ENCODE results near the gene MFAP4.

- TF ChIP-seq EZH2phosphoT487 (IDR thresholded peaks at IDR 0.05; ENCODE audit: low read depth, severe bottlenecking, unreplicated experiment) = no peak
- no peak for TF ChIP-seq CTCF (IDR thresholded peaks at IDR 0.05; ENCODE audit: poor library complexity)
- no peak for TF ChIP-seq EZH2 (IDR thresholded peaks at IDR 0.05; ENCODE audit: borderline replicate concordance)
Observed at GRCh38 chr17:19412510-19412909, 25.5 kb upstream of the MFAP4 start.
